HEK293 (cell line): ENCODE measurements around the gene WDR1.

Experiments used
- CTCF ChIA-PET: fragments of 350-600 bp; formaldehyde crosslinking; extraction: SDS; loops from one replicate; lab custom pipeline; 2021; ENCODE audit warnings: antibody characterized with exemption; lab: Yijun Ruan, JAX
- POLR2A ChIA-PET: fragments of 300-600 bp; formaldehyde crosslinking; extraction: SDS; loops from one replicate; lab custom pipeline; 2020; ENCODE audit warnings: antibody characterized with exemption, inconsistent platforms; lab: Yijun Ruan, JAX
- H3K27ac ChIP-seq: fragments of 200-500 bp; sonication (Bioruptor generic); 2 replicates; pipeline ENCODE4 v1.5.1; 2014; ENCODE audit warnings: low read depth, low read length, control low read depth, inconsistent platforms; ENCODE audit errors: extremely low read depth
- H3K36me3 ChIP-seq, 2 experiments: fragments of 200-500 bp in 1 of 2; sonication (Bioruptor generic) in 1 of 2; 1 replicate in 1 of 2; 2 replicates in 1 of 2; pipeline ENCODE4 v1.5.1; 2014 to 2017; ENCODE audit warnings: inconsistent platforms in 2 of 2, low read length in 2 of 2; ENCODE audit not compliant: control insufficient read depth in 2 of 2, insufficient read depth in 1 of 2
- H3K4me1 ChIP-seq: fragments of 200-500 bp; sonication (Bioruptor generic); 2 replicates; pipeline ENCODE4 v1.5.1; 2014; ENCODE audit warnings: mild to moderate bottlenecking, low read length, inconsistent platforms; ENCODE audit not compliant: control insufficient read depth, insufficient read depth
- H3K4me3 ChIP-seq: 2 replicates; pipeline ENCODE4 v1.5.1; 2011; ENCODE audit warnings: low read depth, mild to moderate bottlenecking, control low read depth, low read length, moderate library complexity
- H3K9me3 ChIP-seq: fragments of 200-500 bp; sonication (Bioruptor generic); 2 replicates; pipeline ENCODE4 v1.5.1; 2014; ENCODE audit warnings: low read depth, low read length, inconsistent platforms; ENCODE audit not compliant: control insufficient read depth, insufficient read depth
- BCL11B ChIP-seq: fragments of 450-650 bp; formaldehyde crosslinking; IDR thresholded peaks from 2 replicates; pipeline ENCODE4 v1.5.1; 2016; ENCODE audit warnings: low read depth, missing biosample characterization, missing genetic modification characterization
- GFI1B ChIP-seq: fragments of 450-650 bp; formaldehyde crosslinking; IDR thresholded peaks from 2 replicates; pipeline ENCODE4 v1.5.1; 2016; ENCODE audit warnings: missing biosample characterization, missing genetic modification characterization
- HOXC10 ChIP-seq: sonication (generic); formaldehyde crosslinking; IDR thresholded peaks from 2 replicates; pipeline ENCODE4 v1.8.1; 2023; ENCODE audit warnings: mild to moderate bottlenecking, missing genetic modification reagents
- TRIM28 ChIP-seq: IDR thresholded peaks from 2 replicates; pipeline ENCODE4 v1.6.1; 2011; ENCODE audit warnings: low read length, control low read depth, borderline replicate concordance
- ZFHX2 ChIP-seq: fragments of 450-650 bp; formaldehyde crosslinking; conservative IDR thresholded peaks from 2 replicates; pipeline ENCODE4 v1.5.1; 2016; ENCODE audit warnings: missing biosample characterization, missing genetic modification characterization
- ZNF121 ChIP-seq: fragments of 450-650 bp; formaldehyde crosslinking; IDR thresholded peaks from 2 replicates; pipeline ENCODE4 v1.5.1; 2016; ENCODE audit warnings: missing biosample characterization, missing genetic modification characterization
- ZNF174 ChIP-seq: fragments of 450-650 bp; formaldehyde crosslinking; IDR thresholded peaks from 2 replicates; pipeline ENCODE4 v1.5.0; 2017; ENCODE audit warnings: missing biosample characterization, mild to moderate bottlenecking, missing genetic modification characterization
- ZNF202 ChIP-seq: fragments of 450-650 bp; formaldehyde crosslinking; IDR thresholded peaks from 2 replicates; pipeline ENCODE4 v1.5.1; 2016; ENCODE audit warnings: missing biosample characterization, missing genetic modification characterization, borderline replicate concordance
- ZNF248 ChIP-seq: fragments of 450-650 bp; formaldehyde crosslinking; IDR thresholded peaks from 2 replicates; pipeline ENCODE4 v1.5.1; 2017; ENCODE audit warnings: missing biosample characterization, missing genetic modification characterization
- ZNF530 ChIP-seq: fragments of 450-650 bp; formaldehyde crosslinking; IDR thresholded peaks from 2 replicates; pipeline ENCODE4 v1.5.1; 2016; ENCODE audit warnings: low read depth, missing biosample characterization, missing genetic modification characterization
- ZNF596 ChIP-seq: fragments of 450-650 bp; IDR thresholded peaks from 2 replicates; pipeline ENCODE4 v1.5.0; 2018; ENCODE audit warnings: missing biosample characterization, mild to moderate bottlenecking, missing genetic modification characterization, moderate library complexity
- ZNF791 ChIP-seq: fragments of 450-650 bp; formaldehyde crosslinking; IDR thresholded peaks from 2 replicates; pipeline ENCODE4 v1.5.1; 2016; ENCODE audit warnings: missing biosample characterization, missing genetic modification characterization
- ZNF792 ChIP-seq: fragments of 450-650 bp; formaldehyde crosslinking; IDR thresholded peaks from 2 replicates; pipeline ENCODE4 v1.5.1; 2016; ENCODE audit warnings: missing biosample characterization, missing genetic modification characterization
- ZNF843 ChIP-seq: fragments of 450-650 bp; formaldehyde crosslinking; IDR thresholded peaks from 2 replicates; pipeline ENCODE4 v1.5.1; 2016; ENCODE audit warnings: missing biosample characterization, missing genetic modification characterization
- TF ChIP-seq, protein P1 (sequence below): fragments of 450-650 bp; formaldehyde crosslinking; IDR thresholded peaks from 2 replicates; pipeline ENCODE4 v1.5.1; 2017; ENCODE audit warnings: missing biosample characterization, missing genetic modification characterization
- TF ChIP-seq, protein P2 (sequence below): fragments of 450-650 bp; formaldehyde crosslinking; IDR thresholded peaks from 2 replicates; pipeline ENCODE4 v1.5.1; 2016; ENCODE audit warnings: missing biosample characterization, missing genetic modification characterization
- TF ChIP-seq, protein P3 (sequence below): fragments of 450-650 bp; formaldehyde crosslinking; IDR thresholded peaks from 2 replicates; pipeline ENCODE4 v1.5.1; 2016; ENCODE audit warnings: missing biosample characterization, missing genetic modification characterization
- TF ChIP-seq, protein P4 (sequence below): fragments of 450-650 bp; formaldehyde crosslinking; IDR thresholded peaks from 2 replicates; pipeline ENCODE4 v1.5.1; 2016; ENCODE audit warnings: missing biosample characterization, missing genetic modification characterization
- TF ChIP-seq, protein P5 (sequence below): fragments of 450-650 bp; formaldehyde crosslinking; IDR thresholded peaks from 2 replicates; pipeline ENCODE4 v1.5.1; 2016; ENCODE audit warnings: missing biosample characterization, missing genetic modification characterization

Gene WDR1

DNA sequence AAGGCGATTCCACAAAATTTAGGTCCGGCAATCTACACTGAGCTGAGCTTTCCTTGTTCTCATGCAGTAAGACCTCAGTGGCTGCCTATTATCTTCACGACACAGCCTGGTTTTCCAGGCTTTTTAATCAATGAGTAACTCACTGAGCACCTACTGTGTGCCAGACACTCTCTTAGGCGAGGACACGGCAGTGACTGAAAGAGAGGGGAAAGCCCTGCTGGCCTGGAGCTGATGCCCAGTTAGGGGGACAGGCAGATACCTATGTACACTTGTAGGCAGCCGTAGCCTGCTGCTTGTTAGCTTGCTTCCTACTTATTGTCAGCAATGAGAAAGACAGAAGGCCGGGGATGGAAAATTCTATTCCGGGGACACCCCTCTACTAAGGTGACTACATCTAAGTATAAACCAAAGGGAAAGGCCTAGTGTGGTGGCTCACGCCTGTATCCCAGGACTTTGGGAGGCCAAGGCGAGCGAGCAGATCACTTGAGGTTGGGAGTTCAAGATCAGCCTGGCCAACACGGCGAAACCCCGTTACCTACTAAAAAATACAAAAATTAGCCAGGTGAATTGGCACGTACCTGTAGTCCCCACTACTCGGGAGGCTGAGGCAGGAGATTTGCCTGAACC, 3.8 kb downstream of the WDR1 start:
- H3K36me3 ChIP-seq = peaks cover 4 to 79% of the 10 kb centered on the region in 2 experiments; a peak in 2 of 3 replicates
- no peaks in the 10 kb centered on the region for H3K9me3 ChIP-seq
- H3K27ac ChIP-seq = no peak overlapping the region
- H3K4me1 ChIP-seq = no peaks in the 10 kb centered on the region
- H3K4me3 ChIP-seq = no peak overlapping the region
- ChIA-PET CTCF (no interaction called here), POLR2A (no interaction called here)
- no peak for TF ChIP-seq ZNF791 (tag by site-specific recombination)
- TF ChIP-seq ZNF121 (tag by site-specific recombination) = no peak
- TF ChIP-seq, protein P1, sequence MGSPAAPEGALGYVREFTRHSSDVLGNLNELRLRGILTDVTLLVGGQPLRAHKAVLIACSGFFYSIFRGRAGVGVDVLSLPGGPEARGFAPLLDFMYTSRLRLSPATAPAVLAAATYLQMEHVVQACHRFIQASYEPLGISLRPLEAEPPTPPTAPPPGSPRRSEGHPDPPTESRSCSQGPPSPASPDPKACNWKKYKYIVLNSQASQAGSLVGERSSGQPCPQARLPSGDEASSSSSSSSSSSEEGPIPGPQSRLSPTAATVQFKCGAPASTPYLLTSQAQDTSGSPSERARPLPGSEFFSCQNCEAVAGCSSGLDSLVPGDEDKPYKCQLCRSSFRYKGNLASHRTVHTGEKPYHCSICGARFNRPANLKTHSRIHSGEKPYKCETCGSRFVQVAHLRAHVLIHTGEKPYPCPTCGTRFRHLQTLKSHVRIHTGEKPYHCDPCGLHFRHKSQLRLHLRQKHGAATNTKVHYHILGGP (tag by site-specific recombination) = no peak
- TF ChIP-seq BCL11B (tag by site-specific recombination) = no peak
- TF ChIP-seq, protein P2, sequence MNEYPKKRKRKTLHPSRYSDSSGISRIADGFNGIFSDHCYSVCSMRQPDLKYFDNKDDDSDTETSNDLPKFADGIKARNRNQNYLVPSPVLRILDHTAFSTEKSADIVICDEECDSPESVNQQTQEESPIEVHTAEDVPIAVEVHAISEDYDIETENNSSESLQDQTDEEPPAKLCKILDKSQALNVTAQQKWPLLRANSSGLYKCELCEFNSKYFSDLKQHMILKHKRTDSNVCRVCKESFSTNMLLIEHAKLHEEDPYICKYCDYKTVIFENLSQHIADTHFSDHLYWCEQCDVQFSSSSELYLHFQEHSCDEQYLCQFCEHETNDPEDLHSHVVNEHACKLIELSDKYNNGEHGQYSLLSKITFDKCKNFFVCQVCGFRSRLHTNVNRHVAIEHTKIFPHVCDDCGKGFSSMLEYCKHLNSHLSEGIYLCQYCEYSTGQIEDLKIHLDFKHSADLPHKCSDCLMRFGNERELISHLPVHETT (tag by site-specific recombination) = no peak
- TF ChIP-seq, protein P3, sequence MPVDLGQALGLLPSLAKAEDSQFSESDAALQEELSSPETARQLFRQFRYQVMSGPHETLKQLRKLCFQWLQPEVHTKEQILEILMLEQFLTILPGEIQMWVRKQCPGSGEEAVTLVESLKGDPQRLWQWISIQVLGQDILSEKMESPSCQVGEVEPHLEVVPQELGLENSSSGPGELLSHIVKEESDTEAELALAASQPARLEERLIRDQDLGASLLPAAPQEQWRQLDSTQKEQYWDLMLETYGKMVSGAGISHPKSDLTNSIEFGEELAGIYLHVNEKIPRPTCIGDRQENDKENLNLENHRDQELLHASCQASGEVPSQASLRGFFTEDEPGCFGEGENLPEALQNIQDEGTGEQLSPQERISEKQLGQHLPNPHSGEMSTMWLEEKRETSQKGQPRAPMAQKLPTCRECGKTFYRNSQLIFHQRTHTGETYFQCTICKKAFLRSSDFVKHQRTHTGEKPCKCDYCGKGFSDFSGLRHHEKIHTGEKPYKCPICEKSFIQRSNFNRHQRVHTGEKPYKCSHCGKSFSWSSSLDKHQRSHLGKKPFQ = no peak
- TF ChIP-seq, protein P4, sequence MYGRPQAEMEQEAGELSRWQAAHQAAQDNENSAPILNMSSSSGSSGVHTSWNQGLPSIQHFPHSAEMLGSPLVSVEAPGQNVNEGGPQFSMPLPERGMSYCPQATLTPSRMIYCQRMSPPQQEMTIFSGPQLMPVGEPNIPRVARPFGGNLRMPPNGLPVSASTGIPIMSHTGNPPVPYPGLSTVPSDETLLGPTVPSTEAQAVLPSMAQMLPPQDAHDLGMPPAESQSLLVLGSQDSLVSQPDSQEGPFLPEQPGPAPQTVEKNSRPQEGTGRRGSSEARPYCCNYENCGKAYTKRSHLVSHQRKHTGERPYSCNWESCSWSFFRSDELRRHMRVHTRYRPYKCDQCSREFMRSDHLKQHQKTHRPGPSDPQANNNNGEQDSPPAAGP (tag by site-specific recombination) = no peak
- no peak for TF ChIP-seq ZNF843 (tag by site-specific recombination)
- no peak for TF ChIP-seq ZNF792
- TF ChIP-seq ZNF596 = no peak
- TF ChIP-seq, protein P5, sequence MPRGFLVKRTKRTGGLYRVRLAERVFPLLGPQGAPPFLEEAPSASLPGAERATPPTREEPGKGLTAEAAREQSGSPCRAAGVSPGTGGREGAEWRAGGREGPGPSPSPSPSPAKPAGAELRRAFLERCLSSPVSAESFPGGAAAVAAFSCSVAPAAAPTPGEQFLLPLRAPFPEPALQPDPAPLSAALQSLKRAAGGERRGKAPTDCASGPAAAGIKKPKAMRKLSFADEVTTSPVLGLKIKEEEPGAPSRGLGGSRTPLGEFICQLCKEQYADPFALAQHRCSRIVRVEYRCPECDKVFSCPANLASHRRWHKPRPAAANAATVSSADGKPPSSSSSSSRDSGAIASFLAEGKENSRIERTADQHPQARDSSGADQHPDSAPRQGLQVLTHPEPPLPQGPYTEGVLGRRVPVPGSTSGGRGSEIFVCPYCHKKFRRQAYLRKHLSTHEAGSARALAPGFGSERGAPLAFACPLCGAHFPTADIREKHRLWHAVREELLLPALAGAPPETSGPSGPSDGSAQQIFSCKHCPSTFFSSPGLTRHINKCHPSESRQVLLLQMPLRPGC (tag by site-specific recombination) = no peak
- no peak for TF ChIP-seq ZNF248 (tag by site-specific recombination)
- TF ChIP-seq ZNF530 (tag by site-specific recombination) = no peak
- TF ChIP-seq TRIM28 = no peak
- no peak for TF ChIP-seq ZNF174 (tag by site-specific recombination)
- no peak for TF ChIP-seq HOXC10 (CRISPR knock-in tag)
- TF ChIP-seq ZNF202 (tag by site-specific recombination) = no peak

DNA sequence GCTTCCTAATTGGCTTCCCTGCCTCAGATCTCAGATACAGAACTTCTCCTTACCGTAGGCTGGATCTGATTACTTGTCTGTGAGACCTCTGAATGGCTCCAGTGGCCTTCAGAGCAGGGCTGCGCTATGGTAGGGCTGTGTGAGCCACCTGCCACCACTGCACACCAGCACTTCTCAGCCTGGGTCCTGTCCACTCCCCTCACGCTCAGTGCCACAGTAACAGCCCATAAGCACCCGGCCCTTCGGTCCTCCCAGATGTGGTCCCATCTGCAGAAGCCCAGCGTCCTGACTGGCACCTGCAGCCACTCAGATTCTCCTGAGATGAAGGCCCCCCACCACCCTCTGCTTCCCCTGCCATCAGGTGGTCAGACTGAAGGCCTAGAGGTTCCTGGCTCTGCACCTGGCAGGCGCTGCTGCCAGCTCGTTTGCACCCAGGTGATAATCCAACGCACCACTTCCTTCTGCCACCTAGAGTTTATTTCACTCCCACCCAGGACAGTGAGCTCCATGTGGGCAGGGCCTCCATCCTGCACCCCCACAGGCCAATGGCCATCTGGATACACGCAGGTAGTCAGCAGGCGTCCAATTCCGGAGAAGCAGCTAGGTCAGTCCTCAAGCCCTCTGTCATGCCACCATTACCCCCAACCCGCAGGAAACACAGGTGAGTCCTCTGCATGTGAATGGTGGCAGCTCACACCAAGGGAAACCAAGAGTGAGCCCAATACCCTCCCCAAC, 5.4 kb downstream of the WDR1 start:
- no peak overlapping the region for H3K27ac ChIP-seq
- H3K9me3 ChIP-seq = no peaks in the 10 kb centered on the region
- ChIA-PET POLR2A (no interaction called here), CTCF (no interaction called here)
- H3K4me1 ChIP-seq = no peaks in the 10 kb centered on the region
- no peak overlapping the region for H3K4me3 ChIP-seq
- H3K36me3 ChIP-seq = peaks cover 4 to 89% of the 10 kb centered on the region in 2 experiments; a peak in 2 of 3 replicates
- TF ChIP-seq GFI1B (tag by site-specific recombination) (no peak), ZFHX2 (no peak)
